ENCODE measurements around the gene TFB1M.

- TF ChIP-seq CTCF (IDR thresholded peaks at IDR 0.05), result no peak
- TF ChIP-seq POLR2A (IDR thresholded peaks at IDR 0.05), result no peak
Observed at GRCh38 chr6:155349956-155350355, 35.7 kb upstream of the TFB1M start.

Data from vagina (tissue), 2 donors.